HG03159 (cell line): ENCODE results near the gene PPP6R3.
"Not testable (repeated sequence)": the region's sequence is repeated elsewhere in the genome, so short reads cannot be mapped to it uniquely, and the experiment has no call there.

Experiments
- ATAC-seq: cut with Tn5 transposase; IDR thresholded peaks from one replicate; pipeline ENCODE4 v1.9.1; 2021; ENCODE audit warnings: mild to moderate bottlenecking, moderate library complexity; ENCODE audit not compliant: unreplicated experiment

The PPP6R3 gene

DNA sequence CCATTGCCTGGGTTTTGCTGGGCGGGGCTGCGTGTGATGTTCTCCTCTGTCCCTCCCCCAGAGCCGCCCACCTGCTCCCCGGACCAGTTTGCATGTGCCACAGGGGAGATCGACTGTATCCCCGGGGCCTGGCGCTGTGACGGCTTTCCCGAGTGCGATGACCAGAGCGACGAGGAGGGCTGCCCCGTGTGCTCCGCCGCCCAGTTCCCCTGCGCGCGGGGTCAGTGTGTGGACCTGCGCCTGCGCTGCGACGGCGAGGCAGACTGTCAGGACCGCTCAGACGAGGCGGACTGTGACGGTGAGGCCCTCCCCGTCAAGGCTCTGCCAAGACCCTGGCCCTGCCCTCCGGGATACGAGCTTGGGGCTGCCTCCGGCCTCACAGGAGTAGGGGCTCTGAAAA, 27.0 kb upstream of the PPP6R3 start:
- no peak for ATAC-seq

DNA sequence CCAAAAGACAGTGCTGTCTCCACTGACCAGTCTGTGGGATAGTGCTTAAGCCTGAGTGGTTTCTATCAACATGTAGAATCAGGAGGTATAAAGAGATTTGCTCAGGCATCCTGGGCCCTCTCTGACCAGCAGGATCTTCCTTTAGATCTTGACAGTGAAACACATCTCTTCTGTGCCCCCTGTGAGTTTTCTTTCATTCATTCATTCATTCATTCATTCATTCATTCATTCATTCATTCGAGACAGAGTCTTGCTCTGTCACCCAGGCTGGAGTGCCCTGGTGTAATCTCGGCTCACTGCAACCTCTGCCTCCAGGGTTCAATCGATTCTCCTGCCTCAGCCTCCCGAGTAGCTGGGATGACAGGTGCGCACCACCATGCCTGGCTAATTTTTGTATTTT, 26.4 kb upstream of the PPP6R3 start:
- ATAC-seq, result not testable (repeated sequence)

DNA sequence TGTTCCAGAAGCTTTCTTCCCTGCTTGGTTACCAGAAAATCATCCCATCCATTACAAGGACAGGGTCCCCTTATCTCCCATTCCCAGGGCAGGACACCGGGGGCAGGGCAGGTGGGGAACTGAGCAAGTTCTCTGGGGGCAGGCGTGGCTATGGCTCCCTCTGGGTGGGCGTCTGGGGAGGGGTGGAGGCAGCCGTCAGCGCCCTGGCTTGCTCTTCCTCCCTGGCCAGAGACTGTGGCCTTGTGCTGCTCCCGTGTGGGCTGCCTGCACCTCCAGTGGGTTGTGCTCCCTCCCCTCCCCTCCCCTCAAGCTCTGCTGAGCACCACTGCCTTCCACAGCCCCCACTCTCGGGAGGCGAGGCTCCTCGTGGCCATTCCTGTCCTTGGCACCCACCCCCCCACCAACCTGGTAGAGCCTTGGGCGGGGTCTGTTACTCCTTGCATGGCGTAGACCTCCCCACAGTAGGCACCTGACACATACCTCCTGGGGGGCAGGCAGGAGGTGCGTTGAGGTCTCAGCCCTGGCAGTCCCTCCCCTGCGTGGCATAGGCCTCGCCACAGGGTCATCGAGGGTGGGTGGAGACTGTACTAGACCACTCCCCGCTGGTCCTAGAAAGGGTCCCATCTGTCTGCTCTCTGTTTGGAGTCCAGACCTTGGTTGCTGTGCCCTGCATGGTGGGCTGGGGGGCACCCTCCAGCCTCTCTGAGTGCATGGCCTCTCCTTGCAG, 24.2 kb upstream of the PPP6R3 start:
- no peak for ATAC-seq

DNA sequence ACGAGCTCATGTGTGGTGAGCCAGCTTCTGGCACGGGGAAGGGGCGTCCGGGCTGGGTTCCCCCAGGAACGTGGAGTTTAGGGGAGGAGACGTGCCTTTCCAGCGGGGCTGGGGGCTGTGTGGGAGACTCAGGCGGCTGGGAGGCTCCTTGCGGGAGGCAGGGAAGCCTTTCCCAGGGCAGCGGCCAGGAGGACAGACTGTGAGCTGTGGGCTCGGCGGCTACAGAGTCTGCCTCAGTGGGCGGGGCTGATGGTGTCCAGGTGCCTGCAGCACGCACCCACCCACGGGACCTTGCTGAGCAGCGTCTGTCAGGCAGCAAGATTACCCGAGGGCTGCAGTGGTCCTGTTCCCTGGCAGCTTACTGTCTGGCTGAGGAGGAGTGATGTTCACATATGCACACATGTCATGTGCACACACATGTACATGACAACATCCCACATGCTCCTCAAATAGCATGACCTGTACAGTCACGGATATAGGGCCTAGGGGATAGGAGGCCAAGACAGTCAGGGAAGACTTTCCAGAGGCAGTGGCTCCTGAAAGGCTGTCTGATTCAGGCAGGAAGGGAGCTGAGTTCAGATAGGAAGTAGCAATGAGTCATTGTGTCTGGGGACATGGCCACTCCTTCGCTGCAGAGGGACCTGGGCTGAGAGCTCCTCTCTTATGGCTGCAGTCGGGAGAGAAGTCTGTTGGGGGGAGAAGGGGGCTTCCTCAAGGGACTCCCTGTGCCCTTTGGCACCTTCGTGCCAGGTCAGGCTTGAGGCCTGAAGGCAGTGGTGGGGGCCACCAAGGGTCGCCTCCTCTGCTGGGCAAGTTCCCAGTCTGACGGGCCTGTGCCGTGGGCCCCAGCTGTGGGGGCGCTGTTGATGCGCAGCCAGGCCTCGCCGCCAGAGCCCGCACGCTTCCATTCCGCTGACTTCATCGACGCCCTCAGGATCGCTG, 23.3 kb upstream of the PPP6R3 start:
- no peak for ATAC-seq

DNA sequence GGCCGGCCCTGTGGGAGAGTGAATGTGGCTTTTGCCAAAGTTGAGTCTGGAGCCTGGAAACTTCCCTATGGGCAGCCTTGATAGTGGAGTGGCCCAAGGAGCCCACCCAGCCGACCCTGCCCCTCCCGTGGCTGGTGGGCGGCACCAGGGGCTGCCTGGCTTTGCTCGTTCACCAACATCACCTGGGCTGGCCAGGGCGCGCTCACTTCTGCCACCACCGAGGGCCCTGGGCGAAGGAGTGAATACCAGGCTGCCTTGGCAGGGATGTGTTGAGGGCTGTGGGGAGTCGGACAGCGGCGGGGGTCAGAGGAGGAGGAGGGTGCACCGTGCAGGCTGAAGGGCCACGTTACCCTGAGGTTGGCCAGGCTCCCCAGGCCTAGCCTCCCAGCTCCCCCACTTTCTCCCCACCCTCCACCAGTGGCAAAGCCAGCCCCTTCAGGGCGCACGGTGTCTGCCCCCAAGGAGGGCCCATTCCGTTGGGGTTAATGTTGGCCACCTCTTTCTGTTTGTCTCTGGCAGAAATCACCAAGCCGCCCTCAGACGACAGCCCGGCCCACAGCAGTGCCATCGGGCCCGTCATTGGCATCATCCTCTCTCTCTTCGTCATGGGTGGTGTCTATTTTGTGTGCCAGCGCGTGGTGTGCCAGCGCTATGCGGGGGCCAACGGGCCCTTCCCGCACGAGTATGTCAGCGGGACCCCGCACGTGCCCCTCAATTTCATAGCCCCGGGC, 22.5 kb upstream of the PPP6R3 start:
- ATAC-seq, result no peak

DNA sequence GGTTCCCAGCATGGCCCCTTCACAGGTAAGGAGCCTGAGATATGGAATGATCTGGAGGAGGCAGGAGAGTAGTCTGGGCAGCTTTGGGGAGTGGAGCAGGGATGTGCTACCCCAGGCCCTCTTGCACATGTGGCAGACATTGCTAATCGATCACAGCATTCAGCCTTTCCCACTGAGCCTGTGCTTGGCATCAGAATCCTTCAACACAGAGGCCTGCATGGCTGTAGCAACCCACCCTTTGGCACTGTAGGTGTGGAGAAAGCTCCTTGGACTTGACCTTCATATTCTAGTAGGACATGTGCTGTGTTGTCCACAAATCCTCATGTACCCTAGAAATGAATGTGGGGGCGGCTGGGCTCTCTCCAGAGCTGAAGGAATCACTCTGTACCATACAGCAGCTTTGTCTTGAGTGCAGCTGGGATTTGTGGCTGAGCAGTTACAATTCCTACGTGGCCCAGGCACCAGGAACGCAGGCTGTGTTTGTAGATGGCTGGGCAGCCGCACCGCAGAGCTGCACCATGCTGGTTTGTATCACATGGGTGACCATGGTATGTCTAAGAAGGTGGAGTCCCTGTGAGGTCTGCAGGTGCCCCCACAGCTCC, 21.8 kb upstream of the PPP6R3 start:
- ATAC-seq, result no peak

DNA sequence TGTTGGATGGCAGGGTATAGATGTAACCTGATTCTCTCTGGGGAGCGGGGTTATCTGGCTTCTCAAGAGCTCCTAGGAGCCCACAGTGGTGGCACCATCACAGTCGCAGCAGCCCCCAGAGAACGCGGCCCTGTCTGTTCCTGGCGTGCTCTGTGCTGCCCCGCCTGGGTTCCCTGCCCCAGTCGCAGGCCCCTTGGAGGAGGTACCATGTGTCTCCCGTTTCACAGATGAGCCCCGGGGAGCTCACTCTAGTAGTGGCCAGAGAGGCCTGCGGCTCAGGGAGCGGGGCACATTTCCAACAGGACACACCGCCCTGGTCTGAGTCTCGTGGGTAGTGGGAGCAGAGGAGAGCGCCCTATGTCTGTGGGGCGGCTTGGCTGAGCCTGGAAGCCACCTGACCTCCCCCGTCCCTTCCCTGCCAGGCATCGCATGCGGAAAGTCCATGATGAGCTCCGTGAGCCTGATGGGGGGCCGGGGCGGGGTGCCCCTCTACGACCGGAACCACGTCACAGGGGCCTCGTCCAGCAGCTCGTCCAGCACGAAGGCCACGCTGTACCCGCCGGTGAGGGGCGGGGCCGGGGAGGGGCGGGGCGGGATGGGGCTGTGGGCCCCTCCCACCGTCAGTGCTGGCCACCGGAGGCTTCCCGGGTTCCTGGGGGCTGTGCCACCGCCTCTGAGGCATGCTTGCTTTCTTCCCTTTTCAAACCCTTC, 21.0 kb upstream of the PPP6R3 start:
- ATAC-seq, result no peak

DNA sequence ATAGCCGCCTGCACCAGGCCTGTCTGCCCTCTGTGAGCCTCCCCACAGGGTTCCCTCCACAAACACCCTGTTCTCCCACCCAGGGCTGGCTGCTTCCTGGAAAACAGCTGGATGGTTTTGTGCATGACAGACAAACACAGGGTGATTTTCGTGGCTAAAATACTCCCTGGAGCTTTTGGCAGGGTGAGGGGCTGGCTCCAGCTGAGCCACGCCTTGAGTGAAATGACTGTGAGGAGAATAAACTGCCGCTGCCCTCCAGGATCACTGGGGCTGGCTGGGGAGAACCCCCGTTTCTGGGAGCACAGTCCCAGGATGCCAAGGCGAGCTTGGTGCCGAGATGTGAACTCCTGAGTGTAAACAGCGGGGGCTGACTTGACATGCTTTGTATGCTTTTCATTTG, 20.3 kb upstream of the PPP6R3 start:
- ATAC-seq, result no peak

DNA sequence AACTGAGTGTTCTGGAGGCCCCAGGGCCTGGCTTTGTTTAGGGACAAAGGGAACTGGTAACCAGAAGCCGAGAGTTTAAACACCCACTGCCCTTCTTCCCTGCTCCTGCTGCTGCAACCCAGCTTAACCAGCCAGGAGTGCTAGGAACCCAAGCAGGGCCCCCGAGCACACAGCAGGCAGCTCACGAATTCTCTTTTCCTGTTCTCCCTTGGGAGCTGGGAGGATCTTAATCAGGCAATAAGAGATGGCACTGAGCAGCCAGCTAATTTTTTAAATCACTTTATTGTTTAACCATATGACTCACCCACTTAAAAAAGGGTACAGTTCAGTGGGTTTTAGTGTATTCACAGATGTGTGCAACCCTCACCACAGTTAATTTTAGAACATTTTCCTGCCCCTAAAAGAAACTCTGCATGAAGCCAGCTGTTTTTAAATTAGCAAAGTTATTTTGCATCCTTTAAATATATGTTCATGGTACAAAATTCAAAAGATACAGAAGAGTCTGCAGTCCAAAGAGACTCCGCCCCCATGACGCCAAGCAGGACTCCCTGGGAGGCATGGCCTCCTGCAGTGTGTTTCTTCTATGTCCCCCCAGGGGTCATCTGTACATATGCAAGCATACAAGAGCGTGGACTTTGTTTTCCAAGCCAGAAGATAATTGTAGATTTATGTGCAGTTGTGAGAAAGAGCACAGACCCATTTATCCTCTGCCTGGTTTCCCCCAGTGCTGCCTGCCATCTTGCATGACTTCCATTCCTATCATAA, 18.9 kb upstream of the PPP6R3 start:
- ATAC-seq, result no peak

DNA sequence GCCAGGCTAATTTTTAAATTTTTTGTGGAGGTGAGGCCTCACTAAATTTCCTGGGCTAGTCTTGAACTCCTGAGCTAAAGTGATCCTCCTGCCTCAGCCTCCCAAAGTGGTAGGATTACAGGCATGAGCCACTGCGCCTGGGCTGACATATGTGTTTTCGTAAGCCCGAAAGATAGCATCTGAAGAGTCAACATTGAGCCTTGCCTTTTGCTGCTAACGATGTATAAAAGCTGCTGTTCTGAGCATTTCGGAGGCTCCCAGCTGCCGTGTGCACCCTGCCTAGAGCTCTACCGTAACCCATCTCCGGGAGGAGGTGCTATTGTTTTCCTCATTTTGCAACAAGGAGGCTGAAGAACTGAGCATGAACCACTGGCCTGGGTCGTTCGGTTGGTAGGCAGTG, 18.1 kb upstream of the PPP6R3 start:
- ATAC-seq, result no peak

DNA sequence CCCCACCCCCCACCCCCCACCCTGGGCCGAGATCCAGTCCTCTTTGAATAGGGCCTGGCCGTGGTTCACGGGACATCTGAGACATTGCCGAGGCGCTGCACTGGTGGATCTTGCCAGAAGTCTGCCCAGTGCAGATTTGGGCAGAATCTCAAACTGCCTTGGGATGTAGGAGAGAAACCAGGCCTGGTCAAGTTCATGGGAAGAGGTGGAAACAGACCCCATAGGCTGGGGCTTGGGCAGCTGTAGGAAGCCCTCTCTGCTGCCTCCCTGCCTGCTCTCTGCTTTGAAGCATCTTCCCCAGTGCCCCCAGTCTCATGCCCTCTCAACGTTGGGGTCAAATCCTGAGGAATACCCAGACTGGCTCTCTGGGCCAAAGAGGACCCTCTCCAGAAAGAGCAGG, 16.0 kb upstream of the PPP6R3 start:
- no peak for ATAC-seq

DNA sequence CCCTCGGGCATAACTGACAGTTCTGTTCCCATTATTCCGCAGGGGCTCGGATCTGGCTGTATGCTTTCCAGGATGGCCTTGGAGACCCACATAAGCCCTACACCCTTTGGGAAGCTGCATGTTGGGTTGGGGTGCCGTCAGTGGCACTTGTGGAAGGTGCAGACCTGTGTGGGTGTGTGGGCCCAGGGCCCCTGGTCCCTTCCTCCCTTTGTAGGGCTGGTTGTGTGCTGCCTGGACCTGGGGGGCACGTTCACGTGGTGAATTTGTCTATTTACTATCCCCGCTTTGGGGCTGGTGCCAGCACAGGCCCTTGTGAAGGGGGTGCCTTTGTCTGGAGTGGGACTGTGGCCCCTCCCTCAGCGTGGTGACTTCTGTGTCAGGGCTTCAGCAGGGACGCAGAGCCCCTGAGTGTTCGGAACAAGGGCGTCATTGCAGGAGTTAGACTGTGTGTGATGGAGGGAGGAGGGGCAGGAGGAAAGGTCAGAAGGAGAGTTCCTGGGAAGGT, 15.0 kb upstream of the PPP6R3 start:
- no peak for ATAC-seq

DNA sequence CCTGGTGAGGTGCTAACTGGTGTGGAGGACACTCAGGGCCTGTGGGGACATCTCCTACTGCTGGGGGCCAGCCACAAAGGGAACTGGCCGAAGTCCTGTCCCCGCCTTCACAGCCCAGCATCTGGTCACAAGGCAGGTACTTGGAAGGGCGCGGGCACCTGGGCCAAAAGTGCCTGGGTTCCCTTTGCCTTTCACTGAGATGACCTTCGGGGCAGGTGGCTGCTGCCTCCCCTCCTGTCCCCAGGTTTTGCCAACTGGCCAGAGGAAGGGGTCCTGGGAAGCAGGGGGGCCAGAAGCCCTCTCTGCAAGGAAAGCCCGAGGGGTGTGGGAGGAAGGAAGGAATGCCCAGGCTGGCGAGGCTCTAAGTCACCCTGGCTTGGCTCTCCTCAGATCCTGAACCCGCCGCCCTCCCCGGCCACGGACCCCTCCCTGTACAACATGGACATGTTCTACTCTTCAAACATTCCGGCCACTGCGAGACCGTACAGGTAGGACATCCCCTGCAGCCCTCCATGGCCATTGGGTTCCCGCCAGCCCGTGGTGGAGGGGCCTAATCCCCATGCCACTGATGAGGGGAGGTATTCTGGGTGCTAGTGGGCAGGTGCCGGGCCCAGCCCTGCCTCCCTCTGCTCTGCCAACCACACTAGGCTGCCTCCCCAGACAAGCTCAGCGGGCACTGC, 14.4 kb upstream of the PPP6R3 start:
- ATAC-seq, result no peak

DNA sequence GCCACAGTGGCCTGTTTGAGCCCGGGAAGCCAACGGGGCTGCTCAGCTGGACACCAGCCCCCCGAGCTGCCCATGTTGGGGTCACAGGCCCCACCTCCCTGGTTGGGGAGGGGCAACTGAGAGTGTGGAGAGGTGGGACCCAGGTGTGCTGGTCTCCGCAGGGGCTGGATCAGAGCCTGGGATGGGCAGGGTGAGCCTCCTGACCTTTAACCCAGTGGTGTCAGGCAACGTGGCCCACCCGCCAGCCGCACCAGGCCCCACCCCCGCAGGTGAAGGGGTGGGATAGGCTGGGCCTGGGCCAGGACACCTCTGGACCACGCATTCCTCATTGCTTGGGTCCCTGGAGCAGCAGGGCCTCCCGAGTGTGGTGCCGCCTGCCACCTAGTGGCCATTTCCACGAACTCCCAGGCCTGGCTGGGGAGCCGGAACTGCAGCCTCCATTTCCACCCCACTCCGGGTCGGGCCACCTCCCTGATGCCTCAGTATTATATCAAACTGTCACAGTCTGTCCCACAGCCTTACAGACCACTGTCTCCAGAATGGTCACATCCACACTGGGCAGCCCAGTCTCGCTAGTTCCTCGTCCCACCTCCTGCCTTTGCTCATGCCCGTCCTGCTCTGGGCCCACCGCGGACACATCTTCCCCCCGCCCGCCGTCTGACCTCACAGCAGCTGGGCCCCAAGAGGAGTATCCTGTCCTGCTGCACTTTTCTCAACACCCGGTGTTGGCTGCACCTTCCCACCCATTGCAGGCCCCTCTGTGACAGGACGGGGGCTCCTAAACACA, 13.3 kb upstream of the PPP6R3 start:
- ATAC-seq, result no peak

DNA sequence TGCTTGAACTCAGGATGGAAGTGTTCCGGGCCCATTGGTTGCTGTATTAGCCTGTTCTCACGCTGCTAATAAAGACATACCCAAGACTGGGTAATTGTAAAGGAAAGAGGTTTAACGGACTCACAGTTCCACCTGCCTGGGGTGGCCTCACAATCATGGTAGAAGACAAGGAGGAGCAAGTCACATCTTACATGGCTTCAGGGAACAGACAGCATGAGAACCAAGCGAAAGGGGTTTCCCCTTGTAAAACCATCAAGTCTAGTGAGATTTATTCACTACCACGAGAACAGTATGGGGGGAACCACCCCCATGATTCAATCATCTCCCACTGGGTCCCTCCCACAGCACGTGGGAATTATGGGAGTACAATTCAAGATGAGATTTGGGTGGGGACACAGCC, 12.6 kb upstream of the PPP6R3 start:
- ATAC-seq, result not testable (repeated sequence)

DNA sequence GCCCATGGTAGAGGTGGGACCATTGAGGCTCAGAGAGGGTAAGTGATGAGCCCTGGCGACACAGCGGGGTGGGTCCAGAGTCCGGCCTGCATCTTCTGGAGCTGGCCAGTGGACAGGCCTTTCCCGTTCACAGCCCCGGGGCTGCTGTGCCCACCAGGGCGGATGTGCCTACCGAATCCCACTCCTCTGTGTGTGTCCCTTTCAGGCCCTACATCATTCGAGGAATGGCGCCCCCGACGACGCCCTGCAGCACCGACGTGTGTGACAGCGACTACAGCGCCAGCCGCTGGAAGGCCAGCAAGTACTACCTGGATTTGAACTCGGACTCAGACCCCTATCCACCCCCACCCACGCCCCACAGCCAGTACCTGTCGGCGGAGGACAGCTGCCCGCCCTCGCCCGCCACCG, 11.9 kb upstream of the PPP6R3 start:
- no peak for ATAC-seq

DNA sequence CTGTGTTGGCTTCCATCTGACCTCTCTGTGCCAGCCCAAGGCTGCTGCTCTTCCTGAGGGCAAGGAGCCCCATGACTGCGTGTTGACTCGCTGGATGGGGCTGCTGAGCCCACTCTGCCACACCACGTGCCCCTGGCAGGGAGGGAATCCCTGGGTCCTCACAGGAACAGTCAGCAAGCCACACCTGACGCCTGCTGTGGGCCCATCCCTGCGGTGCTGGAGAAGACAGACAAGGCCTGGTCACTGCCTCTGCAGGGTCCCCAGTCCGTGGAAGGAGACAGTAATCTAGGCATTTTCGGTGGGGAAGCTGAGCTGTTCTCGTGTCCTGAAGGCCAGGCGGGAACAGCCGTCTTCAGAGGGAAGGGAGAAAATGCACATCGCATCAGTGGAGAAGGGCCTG, 10.6 kb upstream of the PPP6R3 start:
- ATAC-seq, result no peak

DNA sequence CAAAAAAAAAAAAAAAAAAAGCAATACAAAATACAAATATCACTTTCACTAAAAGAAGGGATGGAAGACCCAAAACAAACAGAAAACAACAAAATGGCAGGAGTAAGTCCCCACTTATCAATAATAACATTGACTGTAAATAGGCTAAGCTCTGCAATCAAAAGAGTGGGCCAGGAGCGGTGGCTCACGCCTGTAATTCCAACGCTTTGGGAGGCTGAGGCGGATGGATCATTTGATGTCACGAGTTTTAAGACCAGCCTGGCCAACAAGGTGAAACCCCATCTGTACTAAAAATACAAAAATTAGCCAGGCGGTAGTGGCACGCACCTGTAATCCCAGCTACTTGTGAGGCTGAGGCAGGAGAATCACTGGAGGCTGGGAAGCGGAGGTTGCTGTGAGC, 9.8 kb upstream of the PPP6R3 start:
- ATAC-seq, result no peak
